GM23338 (cell line): ENCODE results near the gene DYTN. TPM values are rescaled to one million over a fixed set of nuclear protein-coding genes. Genes with fewer than 3 reads are reported as not detected.

Experiments
- ATAC-seq: fragments of 200-7000 bp; cut with Tn5 transposase; 3 replicates; pipeline ENCODE4 v1.9.1; 2020
- DNase-seq: peaks from one replicate; pipeline ENCODE4 v3.0.0-alpha.2; 2015; ENCODE audit warnings: low spot score
- H2AFZ ChIP-seq: fragments of 200-600 bp; sonication (generic); 2 replicates; pipeline ENCODE4 v1.8.0; 2016; ENCODE audit warnings: antibody characterized with exemption, mild to moderate bottlenecking, moderate library complexity
- H3F3A ChIP-seq: fragments of 200-600 bp; sonication (generic); replicated peaks from 2 replicates; pipeline ENCODE4 v1.8.0; 2017; ENCODE audit warnings: antibody characterized with exemption, mixed run types, low read depth
- H3K27ac ChIP-seq: fragments of 200-600 bp; sonication (generic); 2 replicates; pipeline ENCODE4 v1.6.1; 2016; ENCODE audit warnings: low read depth
- H3K27me3 ChIP-seq: fragments of 200-600 bp; sonication (generic); 2 replicates; pipeline ENCODE4 v1.8.0; 2016; ENCODE audit warnings: mild to moderate bottlenecking, mixed run types, moderate library complexity; ENCODE audit not compliant: insufficient read depth
- H3K36me3 ChIP-seq: fragments of 200-600 bp; sonication (generic); 2 replicates; pipeline ENCODE4 v1.8.0; 2016; ENCODE audit warnings: mild to moderate bottlenecking; ENCODE audit not compliant: insufficient read depth
- H3K4me1 ChIP-seq: fragments of 200-600 bp; sonication (generic); 2 replicates; pipeline ENCODE4 v1.8.0; 2016; ENCODE audit warnings: mild to moderate bottlenecking, moderate library complexity; ENCODE audit not compliant: insufficient read depth
- H3K4me2 ChIP-seq: fragments of 200-600 bp; sonication (generic); 2 replicates; pipeline ENCODE4 v1.7.1; 2017; ENCODE audit warnings: mixed run types
- H3K4me3 ChIP-seq: fragments of 200-600 bp; sonication (generic); 2 replicates; pipeline ENCODE4 v1.6.1; 2016; ENCODE audit warnings: mixed run types
- H3K79me2 ChIP-seq: fragments of 200-600 bp; sonication (generic); replicated peaks from 2 replicates; pipeline ENCODE4 v1.8.0; 2017; ENCODE audit warnings: mild to moderate bottlenecking; ENCODE audit not compliant: insufficient read depth
- H3K9me2 ChIP-seq: fragments of 200-600 bp; sonication (generic); 2 replicates; pipeline ENCODE4 v1.8.0; 2017; ENCODE audit not compliant: insufficient read depth
- H4K20me1 ChIP-seq: fragments of 200-600 bp; sonication (generic); replicated peaks from 2 replicates; pipeline ENCODE4 v1.8.0; 2017; ENCODE audit warnings: mild to moderate bottlenecking; ENCODE audit not compliant: insufficient read depth
- H3K27ac Mint-ChIP-seq: 2 replicates; pipeline ENCODE4 v1.8.0; 2020; ENCODE audit warnings: inconsistent platforms, mild to moderate bottlenecking, moderate library complexity, mixed read lengths
- H3K27me3 Mint-ChIP-seq: 3 replicates; pipeline ENCODE4 v1.8.0; 2022; ENCODE audit warnings: low read depth, mild to moderate bottlenecking, moderate library complexity, mixed read lengths, inconsistent platforms; ENCODE audit not compliant: insufficient read depth, poor library complexity
- H3K36me3 Mint-ChIP-seq: 3 replicates; pipeline ENCODE4 v1.8.0; 2021; ENCODE audit warnings: low read depth, mild to moderate bottlenecking, inconsistent platforms, moderate library complexity, mixed read lengths
- H3K4me1 Mint-ChIP-seq: 3 replicates; pipeline ENCODE4 v1.8.0; 2020; ENCODE audit warnings: mild to moderate bottlenecking, inconsistent platforms, mixed read lengths
- H3K4me3 Mint-ChIP-seq: 3 replicates; pipeline ENCODE4 v1.8.0; 2021; ENCODE audit warnings: moderate library complexity, mild to moderate bottlenecking, inconsistent platforms, mixed read lengths
- H3K9me3 Mint-ChIP-seq: 3 replicates; pipeline ENCODE4 v1.8.0; 2020; ENCODE audit warnings: moderate library complexity, mild to moderate bottlenecking, inconsistent platforms, mixed read lengths
- CREB1 ChIP-seq: fragments of 250-450 bp; sonication (Bioruptor Pico); IDR thresholded peaks from 2 replicates; pipeline ENCODE4 v1.5.0; 2020; ENCODE audit warnings: low read depth, mild to moderate bottlenecking, moderate library complexity
- CTCF ChIP-seq, 2 experiments: fragments of 200-600 bp in 1 of 2; sonication (generic) in 1 of 2; conservative IDR thresholded peaks; 2 replicates each; pipeline versions ENCODE4 v1.5.1 to v1.6.1; 2016 to 2017; ENCODE audit warnings: antibody characterized with exemption in 2 of 2, low read depth in 2 of 2, mild to moderate bottlenecking in 2 of 2, moderate library complexity in 1 of 2
- ETS1 ChIP-seq: IDR thresholded peaks from 2 replicates; pipeline ENCODE4 v1.6.1; 2016; ENCODE audit warnings: antibody characterized with exemption
- EZH2 ChIP-seq: fragments of 200-600 bp; sonication (generic); IDR thresholded peaks from one replicate; pipeline ENCODE4 v1.8.0; 2017; ENCODE audit warnings: antibody characterized with exemption, mild to moderate bottlenecking, low read depth; ENCODE audit not compliant: unreplicated experiment
- EZH2phosphoT487 ChIP-seq: fragments of 200-600 bp; sonication (generic); IDR thresholded peaks from one replicate; pipeline ENCODE4 v1.8.1; 2018; ENCODE audit warnings: antibody characterized with exemption; ENCODE audit not compliant: unreplicated experiment
- JUNB ChIP-seq: IDR thresholded peaks from one replicate; pipeline ENCODE4 v1.6.1; 2016; ENCODE audit warnings: antibody characterized with exemption; ENCODE audit not compliant: unreplicated experiment
- NANOG ChIP-seq: IDR thresholded peaks from 2 replicates; pipeline ENCODE4 v1.6.1; 2016; ENCODE audit warnings: antibody characterized with exemption, borderline replicate concordance
- POLR2AphosphoS5 ChIP-seq: IDR thresholded peaks from 2 replicates; pipeline ENCODE4 v1.6.1; 2016; ENCODE audit warnings: antibody characterized with exemption, low read depth
- REST ChIP-seq: IDR thresholded peaks from one replicate; pipeline ENCODE4 v1.6.1; 2018; ENCODE audit warnings: antibody characterized with exemption; ENCODE audit not compliant: unreplicated experiment
- STAT1 ChIP-seq: IDR thresholded peaks from one replicate; pipeline ENCODE4 v1.6.1; 2016; ENCODE audit warnings: antibody characterized with exemption; ENCODE audit not compliant: unreplicated experiment
- ZNF114 ChIP-seq: fragments of 250-450 bp; sonication (Bioruptor Pico); IDR thresholded peaks from 2 replicates; pipeline ENCODE4 v1.5.0; 2020; ENCODE audit warnings: mild to moderate bottlenecking, moderate library complexity
- ZNF331 ChIP-seq: fragments of 250-450 bp; sonication (Bioruptor Pico); IDR thresholded peaks from 2 replicates; pipeline ENCODE4 v1.5.0; 2020; ENCODE audit warnings: low read depth, mild to moderate bottlenecking, moderate library complexity
- ZNF462 ChIP-seq: fragments of 250-450 bp; sonication (Bioruptor Pico); IDR thresholded peaks from 2 replicates; pipeline ENCODE4 v1.5.0; 2020; ENCODE audit warnings: mild to moderate bottlenecking, moderate library complexity
- polyA plus RNA-seq: library from polyadenylated mRNA; unstranded; fragments of >200 nt; fragmentation: Nextera tagmentation; extraction: Ambion mirVana; gene quantifications from 2 replicates; pipeline ENCODE4 v1.2.1, GENCODE V29; 2016
- total RNA-seq: library from RNA; depleted of rRNA; stranded (reverse); fragments of >200 nt; shearing (Covaris generic); gene quantifications from 2 replicates; pipeline ENCODE4 v1.2.3, GENCODE V29; 2014

Gene DYTN
- total and polyA plus RNA-seq, 2 experiments from 2014 or later = not detected

GRCh38 chr2:206641226-206641625, 77.0 kb downstream of the DYTN start:
- H3F3A ChIP-seq = no peaks in the 10 kb centered on the region
- Mint-ChIP-seq H3K36me3 (no peaks in the 10 kb centered on the region), H3K4me3 (peak overlapping the region; percentile 81), H3K27me3 (peaks cover 1% of the 10 kb centered on the region), H3K27ac (no peak overlapping the region), H3K4me1 (peaks cover 2% of the 10 kb centered on the region; the same call in 1 of the 3 replicates), H3K9me3 (no peaks in the 10 kb centered on the region)
- H3K4me3 ChIP-seq = peak overlapping the region; percentile 64; the same call in 1 of the 2 replicates
- H3K36me3 ChIP-seq = no peaks in the 10 kb centered on the region
- H3K27me3 ChIP-seq = peaks cover 57% of the 10 kb centered on the region
- TF ChIP-seq POLR2AphosphoS5 (no peak), JUNB (no peak), ZNF114 (CRISPR knock-in tag) (no peak), REST (no peak), ZNF462 (CRISPR knock-in tag) (no peak), CREB1 (no peak), ETS1 (no peak), CTCF (conservative IDR thresholded peaks at IDR 0.05; ENCODE audit: low read depth in 2 of 2) (no peak), STAT1 (no peak), ZNF331 (CRISPR knock-in tag) (no peak), NANOG (no peak), EZH2phosphoT487 (no peak), EZH2 (no peak)
- H4K20me1 ChIP-seq = 0 out of 2 replicates have a peak, but pooled peaks cover 4% of the 10 kb centered on the region
- H3K4me1 ChIP-seq = 0 out of 2 replicates have a peak, but pooled peaks cover 3% of the 10 kb centered on the region
- no peak overlapping the region for H3K27ac ChIP-seq
- no peaks in the 10 kb centered on the region for H3K79me2 ChIP-seq
- H2AFZ ChIP-seq = no peak overlapping the region; the same call in 1 of the 2 replicates
- ATAC-seq (no peak), DNase-seq (peak; percentile 21)
- peak overlapping the region; percentile 91 for H3K4me2 ChIP-seq
- no peaks in the 10 kb centered on the region for H3K9me2 ChIP-seq
